H1 (cell line): ENCODE data around the gene VRK3. TPM values are rescaled to one million over a fixed set of nuclear protein-coding genes. Genes with fewer than 3 reads are reported as not detected.

ENCODE experiments used
- CTCF ChIA-PET: fragments of 300-600 bp; sonication (Branson Sonifier 250); formaldehyde crosslinking; loops from one replicate; lab custom pipeline; 2021; ENCODE audit not compliant: partially characterized antibody; lab: Charles Lee
- POLR2A ChIA-PET: fragments of 300-600 bp; sonication (Branson Sonifier 250); formaldehyde crosslinking; loops from one replicate; lab custom pipeline; 2021; ENCODE audit warnings: inconsistent platforms; ENCODE audit not compliant: partially characterized antibody; lab: Charles Lee
- DNase-seq, 2 experiments: peaks; one replicate each; pipeline versions ENCODE4 v3.0.0 to v3.0.0-alpha.2; 2010 to 2022; ENCODE audit warnings: low spot score in 2 of 2, low read depth in 1 of 2, mixed read lengths in 1 of 2
- FAIRE-seq: peaks from 2 replicates; lab custom pipeline; 2011; peaks lifted over from hg19 to GRCh38; lab: Jason Lieb, UNC
- H2AFZ ChIP-seq: 2 replicates; pipeline ENCODE4 v1.8.1; 2012; ENCODE audit warnings: low read length, inconsistent platforms
- H2AK5ac ChIP-seq: 2 replicates; pipeline ENCODE4 v1.6.1; 2013; ENCODE audit warnings: low read depth, low read length
- H2BK120ac ChIP-seq: replicated peaks from 2 replicates; pipeline ENCODE3; 2013; ENCODE audit warnings: low read depth, low read length, inconsistent platforms
- H2BK12ac ChIP-seq: 2 replicates; pipeline ENCODE4 v1.6.1; 2013; ENCODE audit warnings: low read depth, low read length
- H2BK15ac ChIP-seq: 2 replicates; pipeline ENCODE4 v1.6.1; 2013; ENCODE audit warnings: low read length
- H2BK20ac ChIP-seq: 2 replicates; pipeline ENCODE4 v1.6.1; 2013; ENCODE audit warnings: low read length
- H2BK5ac ChIP-seq: 2 replicates; pipeline ENCODE4 v1.6.1; 2013; ENCODE audit warnings: low read depth, low read length
- H3K14ac ChIP-seq: 2 replicates; pipeline ENCODE4 v1.6.1; 2013; ENCODE audit warnings: inconsistent platforms; ENCODE audit not compliant: insufficient read length
- H3K18ac ChIP-seq: 2 replicates; pipeline ENCODE4 v1.6.1; 2013; ENCODE audit warnings: low read length; ENCODE audit errors: extremely low read depth
- H3K23ac ChIP-seq: 2 replicates; pipeline ENCODE4 v1.6.1; 2013; ENCODE audit warnings: inconsistent platforms; ENCODE audit not compliant: insufficient read length
- H3K23me2 ChIP-seq: 2 replicates; pipeline ENCODE4 v1.6.1; 2013; ENCODE audit warnings: low read depth, low read length
- H3K27ac ChIP-seq: 2 replicates; pipeline ENCODE4 v1.6.1; 2011; ENCODE audit warnings: low read depth, low read length, inconsistent platforms
- H3K27me3 ChIP-seq, 4 experiments: replicated peaks in 1 of 4; 1 replicate in 1 of 4; 2 replicates in 3 of 4; pipeline versions ENCODE4 v1.6.1 to v1.8.1; 2011 to 2013; ENCODE audit warnings: low read length in 3 of 4, mild to moderate bottlenecking in 3 of 4, inconsistent platforms in 2 of 4, mixed read lengths in 2 of 4, moderate library complexity in 1 of 4; ENCODE audit not compliant: control insufficient read depth in 3 of 4, insufficient read depth in 3 of 4; ENCODE audit errors: extremely low read depth in 1 of 4
- H3K36me3 ChIP-seq, 4 experiments: 2 replicates each; pipeline versions ENCODE4 v1.6.1 to v1.8.1; 2011 to 2013; ENCODE audit warnings: mild to moderate bottlenecking in 4 of 4, low read length in 3 of 4, moderate library complexity in 2 of 4, control low read depth in 1 of 4, inconsistent platforms in 1 of 4; ENCODE audit not compliant: insufficient read depth in 4 of 4, control insufficient read depth in 2 of 4
- H3K4ac ChIP-seq: replicated peaks from 2 replicates; pipeline ENCODE3; 2013; ENCODE audit warnings: low read length, low read depth, mixed read lengths, inconsistent platforms; ENCODE audit not compliant: insufficient read length
- H3K4me1 ChIP-seq, 4 experiments: replicated peaks in 1 of 4; 1 replicate in 1 of 4; 2 replicates in 3 of 4; pipeline versions ENCODE4 v1.6.1 to v1.8.1; 2011 to 2013; ENCODE audit warnings: low read length in 3 of 4, inconsistent platforms in 2 of 4, mixed read lengths in 1 of 4; ENCODE audit not compliant: insufficient read depth in 4 of 4, control insufficient read depth in 3 of 4
- H3K4me2 ChIP-seq, 2 experiments: 2 replicates each; pipeline versions ENCODE4 v1.6.1 to v1.8.1; 2011 to 2013; ENCODE audit warnings: low read depth in 2 of 2, low read length in 2 of 2, control low read depth in 1 of 2, inconsistent platforms in 1 of 2, mild to moderate bottlenecking in 1 of 2; ENCODE audit not compliant: insufficient read depth in 1 of 2
- H3K4me3 ChIP-seq, 4 experiments: fragments of 200-600, 300-600 bp in 1 of 4; sonication (generic), shearing (Covaris generic), sonication (Bioruptor Twin) in 1 of 4; 2 replicates each; pipeline versions ENCODE4 v1.5.1 to v1.8.1; 2011 to 2016; ENCODE audit warnings: low read length in 4 of 4, low read depth in 3 of 4, control low read depth in 2 of 4, inconsistent platforms in 2 of 4, mild to moderate bottlenecking in 2 of 4, mixed read lengths in 1 of 4, moderate library complexity in 1 of 4; ENCODE audit not compliant: insufficient read depth in 2 of 4; ENCODE audit errors: extremely low read depth in 1 of 4
- H3K56ac ChIP-seq: replicated peaks from 2 replicates; pipeline ENCODE3; 2013; ENCODE audit warnings: low read depth, mild to moderate bottlenecking, mixed read lengths, low read length, inconsistent platforms; ENCODE audit not compliant: insufficient read length
- H3K79me1 ChIP-seq: 2 replicates; pipeline ENCODE4 v1.6.1; 2013; ENCODE audit warnings: low read depth, low read length, control low read depth
- H3K79me2 ChIP-seq, 2 experiments: 2 replicates each; pipeline versions ENCODE4 v1.6.1 to v1.8.1; 2012 to 2013; ENCODE audit warnings: low read length in 2 of 2, mild to moderate bottlenecking in 2 of 2, inconsistent platforms in 1 of 2; ENCODE audit not compliant: insufficient read depth in 2 of 2, control insufficient read depth in 1 of 2
- H3K9ac ChIP-seq, 4 experiments: replicated peaks in 1 of 4; 1 replicate in 1 of 4; 2 replicates in 3 of 4; pipeline versions ENCODE4 v1.6.1 to v1.8.1; 2011 to 2013; ENCODE audit warnings: low read depth in 3 of 4, low read length in 3 of 4, control low read depth in 2 of 4, mild to moderate bottlenecking in 2 of 4, moderate library complexity in 2 of 4, inconsistent platforms in 1 of 4; ENCODE audit errors: extremely low read depth in 1 of 4
- H3K9me3 ChIP-seq, 2 experiments: 2 replicates each; pipeline versions ENCODE4 v1.6.1 to v1.8.1; 2012 to 2013; ENCODE audit warnings: mild to moderate bottlenecking in 2 of 2, moderate library complexity in 2 of 2, control low read depth in 1 of 2, inconsistent platforms in 1 of 2, low read depth in 1 of 2, low read length in 1 of 2, mixed read lengths in 1 of 2; ENCODE audit not compliant: insufficient read depth in 2 of 2
- H4K20me1 ChIP-seq, 2 experiments: replicated peaks in 1 of 2; 2 replicates each; pipeline versions ENCODE3 to v1.8.1; 2011 to 2013; ENCODE audit warnings: inconsistent platforms in 2 of 2, low read length in 2 of 2, mild to moderate bottlenecking in 1 of 2; ENCODE audit not compliant: insufficient read depth in 2 of 2, control insufficient read depth in 1 of 2
- H4K5ac ChIP-seq: 2 replicates; pipeline ENCODE4 v1.6.1; 2013; ENCODE audit warnings: low read length, low read depth, mixed read lengths, inconsistent platforms; ENCODE audit not compliant: insufficient read length
- H4K8ac ChIP-seq: 2 replicates; pipeline ENCODE4 v1.8.0; 2013; ENCODE audit warnings: mild to moderate bottlenecking, moderate library complexity, low read length, inconsistent platforms; ENCODE audit not compliant: insufficient read depth; ENCODE audit errors: extremely low read depth
- H4K91ac ChIP-seq: replicated peaks from 2 replicates; pipeline ENCODE3; 2013; ENCODE audit warnings: low read length, mixed read lengths, inconsistent platforms; ENCODE audit not compliant: insufficient read length
- CBX8 ChIP-seq: fragments of 300-800, 300-1000 bp; sonication (generic); IDR thresholded peaks from 2 replicates; pipeline ENCODE4 v1.7.1; 2016; ENCODE audit warnings: low read depth, low read length, borderline replicate concordance
- CREB1 ChIP-seq: IDR thresholded peaks from 2 replicates; pipeline ENCODE4 v1.6.1; 2012; ENCODE audit warnings: inconsistent platforms
- CTCF ChIP-seq, 3 experiments: IDR thresholded peaks; 1 replicate in 2 of 3; 2 replicates in 1 of 3; pipeline versions ENCODE4 v1.5.1 to v1.6.1; 2011; ENCODE audit warnings: low read length in 3 of 3, mild to moderate bottlenecking in 3 of 3, inconsistent platforms in 2 of 3, low read depth in 1 of 3, moderate library complexity in 1 of 3; ENCODE audit not compliant: insufficient read depth in 1 of 3; ENCODE audit errors: control extremely low read depth in 1 of 3
- EZH2 ChIP-seq: fragments of 200-600 bp; sonication (generic); IDR thresholded peaks from 2 replicates; pipeline ENCODE4 v1.7.1; 2012; ENCODE audit warnings: low read depth, mild to moderate bottlenecking, moderate library complexity, low read length, inconsistent platforms; ENCODE audit not compliant: severe bottlenecking
- FOSL1 ChIP-seq: IDR thresholded peaks from 2 replicates; pipeline ENCODE4 v1.6.1; 2011; ENCODE audit warnings: mild to moderate bottlenecking, low read depth, low read length, moderate library complexity; ENCODE audit not compliant: insufficient read depth
- GABPA ChIP-seq: IDR thresholded peaks from 2 replicates; pipeline ENCODE4 v1.6.1; 2011; ENCODE audit warnings: mild to moderate bottlenecking, low read length, moderate library complexity, borderline replicate concordance; ENCODE audit not compliant: insufficient read depth
- KDM5A ChIP-seq: fragments of 200-600 bp; IDR thresholded peaks from 2 replicates; pipeline ENCODE4 v1.7.1; 2012; ENCODE audit warnings: mild to moderate bottlenecking, low read length, inconsistent platforms, mixed read lengths
- POLR2A ChIP-seq, 2 experiments: IDR thresholded peaks; 1 replicate in 1 of 2; 2 replicates in 1 of 2; pipeline ENCODE4 v1.6.1; 2011; ENCODE audit warnings: low read depth in 2 of 2, low read length in 2 of 2, mild to moderate bottlenecking in 2 of 2; ENCODE audit errors: control extremely low read depth in 1 of 2
- POLR2AphosphoS5 ChIP-seq: IDR thresholded peaks from 2 replicates; pipeline ENCODE4 v1.6.1; 2011; ENCODE audit warnings: low read depth, low read length
- RFX5 ChIP-seq: IDR thresholded peaks from 2 replicates; pipeline ENCODE4 v1.6.1; 2011; ENCODE audit warnings: low read depth, low read length, improper control_type of control experiment, borderline replicate concordance
- SP1 ChIP-seq: IDR thresholded peaks from 2 replicates; pipeline ENCODE4 v1.6.1; 2011; ENCODE audit warnings: low read depth, low read length
- ZNF274 ChIP-seq: IDR thresholded peaks from 2 replicates; pipeline ENCODE4 v1.7.0; 2012; ENCODE audit warnings: low read length, borderline replicate concordance; ENCODE audit errors: extremely low read depth
- WGBS, 2 experiments: shearing (Covaris generic) in 1 of 2; methylation state at CpG; one replicate each; pipeline versions ENCODE4 v1.1.6 to v1.1.7; 2013 to 2015; ENCODE audit warnings: low lambda C conversion rate in 2 of 2, mixed read lengths in 2 of 2, inconsistent platforms in 1 of 2, low coverage in 1 of 2, missing lambda C conversion rate in 1 of 2; ENCODE audit not compliant: insufficient replicate concordance in 2 of 2, insufficient coverage in 1 of 2, insufficient read length in 1 of 2; ENCODE audit errors: extremely low coverage in 1 of 2, missing lambda C conversion rate in 1 of 2; 5-methylcytosine and 5-hydroxymethylcytosine counted together
- polyA plus RNA-seq, 7 experiments: library from polyadenylated mRNA; depleted of rRNA in 3 of 7; stranded (reverse) in 5 of 7; unstranded in 2 of 7; fragments of >200 nt in 5 of 7; fragments of 200-250 nt in 2 of 7; gene quantifications; 1 replicate in 5 of 7; 2 replicates in 1 of 7; 4 replicates in 1 of 7; pipeline versions ENCODE4 v1.2.1 to v1.2.3, GENCODE V29; 2011 to 2013; ENCODE audit warnings: missing spikeins in 2 of 7, mixed read lengths in 2 of 7
- total RNA-seq: library from RNA; stranded (reverse); fragmentation: NEBNext Ultra II Directional; extraction: Animal tissue kit (Norgen Biotek cat#: 25700); gene quantifications from 2 replicates; pipeline ENCODE4 v1.2.1, GENCODE V29; 2021

The VRK3 gene
- total and polyA plus RNA-seq, 2 of the 8 experiments (the other 6 are each of a cell fraction or from before 2014, with no cell fraction given) = 21.3 to 36.1 TPM

GRCh38 chr19:50022823-50023222 lies 2.3 kb downstream of the VRK3 start:
- Histone ChIP-seq H3K27me3 (no peaks in the 10 kb centered on the region), H3K9me3 (no peaks in the 10 kb centered on the region), H2BK15ac (no peak overlapping the region), H3K4ac (no peak overlapping the region), H3K18ac (no peak overlapping the region), H3K56ac (no peak overlapping the region), H4K20me1 (peaks cover 0 to 2% of the 10 kb centered on the region in 2 experiments), H2BK12ac (no peak overlapping the region), H4K91ac (no peak overlapping the region), H3K4me2 (no peak overlapping the region), H2BK5ac (no peak overlapping the region), H3K23ac (no peak overlapping the region), H3K79me2 (peaks cover 3 to 20% of the 10 kb centered on the region in 2 experiments; a peak in 3 of 4 replicates), H3K36me3 (peaks cover 0 to 2% (median 0%) of the 10 kb centered on the region in 4 experiments; a peak in 2 of 8 replicates), H3K23me2 (peaks cover 7% of the 10 kb centered on the region; the same call in 1 of the 2 replicates), H2BK20ac (no peak overlapping the region), H4K5ac (no peak overlapping the region), H2AK5ac (no peak overlapping the region), H3K27ac (no peak overlapping the region), H3K14ac (no peak overlapping the region), H4K8ac (no peak overlapping the region), H3K9ac (no peak overlapping the region), H2AFZ (no peak overlapping the region), H3K4me3 (no peak overlapping the region), H3K79me1 (no peaks in the 10 kb centered on the region; the same call in 1 of the 2 replicates), H2BK120ac (no peak overlapping the region), H3K4me1 (peaks cover 0 to 6% (median 0%) of the 10 kb centered on the region in 4 experiments; a peak in 3 of 7 replicates)
- FAIRE-seq (no peak), DNase-seq (no peak)
- CTCF ChIA-PET = interaction anchor here (0.5 to 1.1 kb wide), 3 partner anchors 17 to 113 kb away, joined by 3 to 5 read pairs (median 3); no protein-coding TSS in a partner anchor
- POLR2A ChIA-PET = no interaction called here
- 88% methylated on average over 7 of the region's 7 CpGs; no CpG with 5 or more reads in 1 of the 2 experiments for WGBS, 2 experiments
- TF ChIP-seq KDM5A (no peak), FOSL1 (no peak), CBX8 (no peak), ZNF274 (no peak), POLR2A (IDR thresholded peaks at IDR 0.05; ENCODE audit: control extremely low read depth in 1 of 2, low read depth in 2 of 2, low read length in 2 of 2) (no peak), CTCF (IDR thresholded peaks at IDR 0.05; ENCODE audit: control extremely low read depth in 1 of 3, insufficient read depth in 1 of 3, low read depth in 1 of 3, low read length in 3 of 3) (no peak), GABPA (no peak), POLR2AphosphoS5 (no peak), CREB1 (no peak), RFX5 (no peak), SP1 (no peak), EZH2 (no peak)
